GM12864 (cell line): ENCODE measurements around the gene MRPS33.

ENCODE experiments used
- DNase-seq: peaks from one replicate; pipeline ENCODE4 v3.0.0-alpha.2; 2011; ENCODE audit warnings: low read depth
- H3K4me3 ChIP-seq: 2 replicates; pipeline ENCODE4 v1.5.1; 2011; ENCODE audit warnings: mild to moderate bottlenecking, low read depth, low read length, control low read depth
- TF ChIP-seq, protein P1 (sequence below): IDR thresholded peaks from 2 replicates; pipeline ENCODE4 v1.5.1; 2011; ENCODE audit warnings: low read depth, mild to moderate bottlenecking, moderate library complexity, low read length, control low read depth, inconsistent platforms; ENCODE audit errors: missing control alignments

MRPS33 gene

GRCh38 chr7:141012044-141012685 is 2.6 kb downstream of the MRPS33 start:
- H3K4me3 ChIP-seq, result no peak overlapping the region
- TF ChIP-seq, protein P1, sequence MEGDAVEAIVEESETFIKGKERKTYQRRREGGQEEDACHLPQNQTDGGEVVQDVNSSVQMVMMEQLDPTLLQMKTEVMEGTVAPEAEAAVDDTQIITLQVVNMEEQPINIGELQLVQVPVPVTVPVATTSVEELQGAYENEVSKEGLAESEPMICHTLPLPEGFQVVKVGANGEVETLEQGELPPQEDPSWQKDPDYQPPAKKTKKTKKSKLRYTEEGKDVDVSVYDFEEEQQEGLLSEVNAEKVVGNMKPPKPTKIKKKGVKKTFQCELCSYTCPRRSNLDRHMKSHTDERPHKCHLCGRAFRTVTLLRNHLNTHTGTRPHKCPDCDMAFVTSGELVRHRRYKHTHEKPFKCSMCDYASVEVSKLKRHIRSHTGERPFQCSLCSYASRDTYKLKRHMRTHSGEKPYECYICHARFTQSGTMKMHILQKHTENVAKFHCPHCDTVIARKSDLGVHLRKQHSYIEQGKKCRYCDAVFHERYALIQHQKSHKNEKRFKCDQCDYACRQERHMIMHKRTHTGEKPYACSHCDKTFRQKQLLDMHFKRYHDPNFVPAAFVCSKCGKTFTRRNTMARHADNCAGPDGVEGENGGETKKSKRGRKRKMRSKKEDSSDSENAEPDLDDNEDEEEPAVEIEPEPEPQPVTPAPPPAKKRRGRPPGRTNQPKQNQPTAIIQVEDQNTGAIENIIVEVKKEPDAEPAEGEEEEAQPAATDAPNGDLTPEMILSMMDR, result peak; percentile 62
- DNase-seq, result no peak

GRCh38 chr7:141011443-141011842 is 3.3 kb downstream of the MRPS33 start:
- no peak overlapping the region for H3K4me3 ChIP-seq
- TF ChIP-seq, protein P1, result no peak
- DNase-seq, result no peak

DNA sequence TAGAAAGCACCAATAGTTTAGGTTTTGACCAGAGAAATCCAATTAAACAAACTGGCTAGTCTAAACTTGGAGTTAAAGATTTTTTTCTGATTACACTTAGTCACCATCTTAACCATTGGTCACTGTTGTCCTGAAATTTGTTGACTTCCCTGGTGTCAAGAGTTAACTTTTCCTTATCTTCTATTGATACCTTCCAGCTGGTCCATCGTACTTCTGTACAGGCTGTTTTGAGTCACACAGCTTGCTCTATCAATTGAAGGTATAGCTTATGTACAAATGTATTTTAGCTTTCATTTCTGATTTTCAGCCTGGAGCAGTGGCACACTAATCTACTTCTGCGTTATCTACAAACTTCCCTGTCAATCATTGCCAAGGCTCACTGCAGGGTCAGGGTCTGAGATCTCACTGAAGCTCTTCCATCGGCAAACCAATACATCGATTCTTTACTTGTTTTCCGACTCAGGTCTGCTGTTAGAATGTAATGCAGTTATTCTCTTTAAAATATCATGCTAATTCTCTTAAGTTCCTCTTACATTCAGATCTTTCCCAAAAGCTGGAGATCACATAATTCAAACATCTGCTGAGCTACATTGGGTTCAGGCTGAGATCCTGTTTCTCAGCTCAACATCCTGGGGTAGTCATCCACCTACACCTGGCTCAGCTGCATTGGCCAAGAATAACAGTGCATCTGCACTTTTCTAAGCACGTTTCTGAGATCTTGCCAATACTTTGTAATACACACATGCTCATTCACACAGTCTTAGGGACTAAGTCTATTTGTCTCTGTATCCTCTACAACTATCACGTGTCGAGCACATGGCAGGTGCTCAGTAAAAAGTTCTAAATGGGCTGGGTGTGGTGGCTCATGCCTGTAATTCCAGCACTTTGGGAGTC is 11.3 kb downstream of the MRPS33 start:
- DNase-seq, result no peak

DNA sequence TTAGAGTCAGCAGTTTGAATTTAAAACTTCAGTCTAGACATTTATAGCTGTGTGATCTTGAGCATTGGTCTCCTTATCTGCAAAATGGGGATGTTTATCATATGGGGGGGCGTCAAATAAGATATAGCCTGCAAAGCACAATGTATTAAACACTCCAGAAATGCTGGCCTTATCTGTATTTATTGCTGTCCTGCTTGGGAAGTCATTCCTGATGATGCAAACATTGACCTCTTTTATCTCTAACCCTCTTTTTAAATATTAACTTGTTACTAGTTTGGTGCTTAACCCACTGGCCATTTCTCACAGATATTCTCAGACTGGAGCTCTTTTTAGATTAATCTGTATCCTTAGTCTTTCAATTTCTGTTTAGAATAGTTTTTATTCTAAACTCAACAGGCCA is 13.2 kb downstream of the MRPS33 start:
- no peak overlapping the region for H3K4me3 ChIP-seq
- TF ChIP-seq, protein P1, result no peak
- DNase-seq, result no peak

More for the DNA sequence above, 11.3 kb downstream of the MRPS33 start:
- H3K4me3 ChIP-seq, result no peak overlapping the region
- TF ChIP-seq, protein P1, result no peak

GRCh38 chr7:141001122-141001521 is 13.6 kb downstream of the MRPS33 start:
- TF ChIP-seq, protein P1, result no peak
- DNase-seq, result no peak
- no peak overlapping the region for H3K4me3 ChIP-seq

DNA sequence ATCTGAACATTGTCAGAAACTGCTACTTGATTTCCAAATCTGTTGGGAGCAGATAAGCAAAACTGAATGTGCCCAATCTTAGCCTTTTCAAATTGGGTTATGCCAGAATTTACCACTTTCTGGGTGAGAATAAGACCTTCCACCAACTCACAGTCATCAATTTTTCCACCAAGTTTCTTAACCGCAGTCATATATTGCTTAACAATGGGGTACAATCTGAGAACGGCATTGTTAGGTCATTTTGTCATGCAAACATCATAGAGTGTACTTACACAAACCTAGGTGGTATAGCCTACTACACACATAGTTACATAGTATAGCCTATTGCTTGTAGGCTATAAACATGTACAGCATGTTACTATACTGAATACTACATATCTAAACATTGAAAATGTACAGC is 16.0 kb downstream of the MRPS33 start:
- TF ChIP-seq, protein P1, result no peak
- no peak for DNase-seq
- no peak overlapping the region for H3K4me3 ChIP-seq

DNA sequence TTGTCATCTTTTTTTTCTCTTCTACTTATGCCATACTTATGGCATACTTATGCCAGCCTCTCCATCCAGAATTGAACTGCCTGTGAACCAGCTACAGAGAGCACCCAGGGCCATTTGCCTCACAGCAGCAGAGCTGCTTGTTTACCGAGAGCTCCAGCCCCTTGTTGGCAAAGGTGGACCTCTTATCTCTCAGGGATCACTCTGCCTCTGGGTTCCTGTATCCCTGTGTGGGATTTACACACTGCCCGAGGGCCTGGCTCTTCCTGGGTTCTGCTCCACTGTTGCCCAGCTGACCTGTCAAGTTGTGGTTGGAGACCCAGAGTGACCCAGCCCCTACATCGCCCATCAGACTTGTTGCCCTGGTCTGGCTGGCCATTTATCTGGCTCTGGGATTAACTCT is 22.3 kb downstream of the MRPS33 start:
- DNase-seq, result no peak
- H3K4me3 ChIP-seq, result no peak overlapping the region
- TF ChIP-seq, protein P1, result no peak
